GOT3 (cell line): Measurements from ENCODE around the gene MCOLN3.
"Not testable (repeated sequence)": the region's sequence is repeated elsewhere in the genome, so short reads cannot be mapped to it uniquely, and the experiment has no call there.

Experiments used
- DNase-seq: peaks from one replicate; lab custom pipeline; 2025; ENCODE audit warnings: mixed read lengths; lab: John Stamatoyannopoulos, UW

The MCOLN3 gene

DNA sequence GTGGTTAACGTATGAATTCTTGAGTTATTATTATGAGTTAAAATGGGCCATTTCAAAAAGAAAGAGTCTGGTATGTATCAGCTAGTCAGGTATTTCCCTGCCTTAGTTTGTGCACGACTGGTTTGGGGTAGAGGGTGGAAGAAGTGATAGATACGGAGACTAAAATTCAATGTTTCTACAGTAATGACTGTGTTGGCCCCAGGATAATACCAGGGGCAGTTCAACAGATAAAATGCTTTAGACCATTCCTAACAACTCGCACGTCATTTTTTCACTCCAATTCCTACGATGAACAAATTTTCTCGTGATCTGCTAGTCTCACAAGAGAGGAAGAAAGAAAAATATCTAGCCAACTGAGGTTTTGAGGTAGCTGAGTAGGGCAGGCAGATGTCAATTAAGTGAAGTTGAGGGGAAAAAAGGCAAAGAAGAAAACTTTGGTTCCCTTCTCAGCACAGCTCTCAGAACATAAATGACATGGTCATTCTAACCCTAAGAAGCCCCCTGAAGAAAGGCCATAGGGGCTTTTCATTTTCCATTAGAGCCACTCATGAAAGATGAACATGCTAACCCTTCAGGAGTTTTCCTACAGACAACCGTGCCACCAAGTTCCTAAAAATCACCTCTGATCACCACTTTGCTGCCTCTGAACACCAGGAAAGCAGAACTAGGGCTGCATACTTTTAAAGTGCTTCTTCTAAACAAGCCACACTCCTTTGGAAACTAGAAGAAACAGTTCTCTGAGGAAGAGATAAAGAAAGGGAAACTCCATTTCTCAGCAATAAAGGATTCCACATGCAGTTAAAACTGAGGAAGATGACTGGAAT, 57.0 kb downstream of the MCOLN3 start:
- no peak for DNase-seq

DNA sequence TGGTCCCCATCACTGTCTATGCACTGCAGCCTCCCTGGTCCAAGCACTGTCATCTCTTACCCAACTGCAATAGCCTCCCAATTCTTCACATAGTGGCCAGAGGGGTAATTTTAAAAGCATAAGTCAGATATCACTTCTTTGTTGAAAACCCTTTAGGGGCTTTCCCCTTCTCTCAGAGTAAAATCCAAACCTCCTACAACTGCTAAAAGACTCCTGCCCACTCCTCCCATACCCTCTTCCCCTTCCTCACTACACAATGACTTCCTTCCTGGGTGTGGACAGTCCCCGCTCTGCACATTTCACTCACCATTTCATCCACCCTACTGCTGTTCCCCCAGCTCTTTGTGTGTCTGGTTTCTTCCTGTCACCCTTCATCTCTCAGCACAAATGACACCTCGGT, 59.7 kb downstream of the MCOLN3 start:
- DNase-seq, result no peak

DNA sequence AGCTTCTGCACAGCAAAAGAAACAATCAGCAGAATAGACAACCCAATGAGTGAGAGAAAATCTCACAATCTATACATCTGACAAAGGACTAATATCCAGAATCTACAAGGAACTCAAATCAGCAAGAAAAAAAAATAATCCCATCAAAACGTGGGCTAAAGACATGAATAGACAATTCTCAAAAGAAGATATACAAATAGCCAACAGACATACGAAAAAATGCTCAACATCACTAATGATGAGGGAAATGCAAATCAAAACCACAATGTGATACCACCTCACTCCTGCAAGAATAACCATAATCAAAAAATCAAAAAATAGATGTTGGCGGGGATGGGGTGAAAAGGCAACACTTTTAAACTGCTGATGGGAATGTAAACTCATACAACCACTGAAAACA, 61.7 kb downstream of the MCOLN3 start:
- DNase-seq, result not testable (repeated sequence)

DNA sequence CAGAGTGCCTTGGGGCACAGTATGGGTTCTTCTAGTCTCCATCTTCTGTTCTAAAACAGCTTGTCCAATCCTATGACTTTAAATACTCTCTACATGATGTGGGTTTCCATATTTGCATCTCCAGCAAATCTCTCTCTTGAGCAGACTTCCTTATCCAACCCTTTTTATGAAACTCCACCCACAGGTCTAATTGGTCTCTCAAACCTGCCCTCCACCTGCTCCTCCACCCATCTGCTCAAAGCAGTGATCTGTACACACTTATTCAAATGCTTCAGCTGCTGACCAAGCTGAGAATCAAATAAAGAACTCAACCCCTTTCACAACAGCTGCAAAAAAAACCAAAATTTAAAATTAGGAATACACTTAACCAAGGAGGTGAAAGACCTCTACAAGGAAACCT, 62.9 kb downstream of the MCOLN3 start:
- no peak for DNase-seq

DNA sequence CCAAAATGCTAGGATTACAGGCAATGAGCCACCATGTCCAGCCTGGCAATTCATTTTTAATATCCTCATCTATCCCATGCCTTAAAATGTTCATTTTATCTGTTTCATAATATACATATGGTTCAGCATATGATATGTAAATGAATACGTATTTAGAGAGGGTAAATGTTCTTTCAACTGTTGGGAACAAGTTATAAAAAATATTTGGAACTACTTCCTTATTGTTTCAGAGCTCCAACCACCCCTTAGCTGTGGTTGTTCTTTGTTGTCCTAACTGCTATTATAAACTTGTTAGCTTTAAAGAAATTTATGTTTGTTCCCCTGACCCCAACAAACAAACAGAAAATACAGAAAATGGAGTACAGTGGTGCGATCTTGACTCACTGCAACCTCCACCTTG, 65.9 kb downstream of the MCOLN3 start:
- DNase-seq, result no peak

DNA sequence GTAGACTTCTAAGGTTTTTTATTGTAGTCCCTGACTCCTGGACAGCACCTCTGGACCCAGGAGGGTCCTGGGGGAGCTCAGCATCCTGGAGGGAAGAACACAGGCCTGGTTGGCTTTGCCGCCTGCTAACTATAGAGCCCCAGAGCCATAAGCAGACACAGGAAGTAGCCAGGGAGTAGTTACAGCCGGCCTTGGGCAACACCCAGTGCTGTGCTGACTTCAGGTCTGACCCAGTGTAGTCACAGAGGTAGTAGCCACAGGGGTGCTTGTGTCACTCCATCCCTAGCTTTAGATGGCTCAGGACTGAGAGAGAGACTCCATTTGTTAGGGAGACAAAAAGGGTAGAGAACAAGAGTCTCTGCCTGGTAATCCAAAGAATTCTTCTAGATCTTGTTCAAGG, 73.3 kb downstream of the MCOLN3 start:
- DNase-seq, result no peak

DNA sequence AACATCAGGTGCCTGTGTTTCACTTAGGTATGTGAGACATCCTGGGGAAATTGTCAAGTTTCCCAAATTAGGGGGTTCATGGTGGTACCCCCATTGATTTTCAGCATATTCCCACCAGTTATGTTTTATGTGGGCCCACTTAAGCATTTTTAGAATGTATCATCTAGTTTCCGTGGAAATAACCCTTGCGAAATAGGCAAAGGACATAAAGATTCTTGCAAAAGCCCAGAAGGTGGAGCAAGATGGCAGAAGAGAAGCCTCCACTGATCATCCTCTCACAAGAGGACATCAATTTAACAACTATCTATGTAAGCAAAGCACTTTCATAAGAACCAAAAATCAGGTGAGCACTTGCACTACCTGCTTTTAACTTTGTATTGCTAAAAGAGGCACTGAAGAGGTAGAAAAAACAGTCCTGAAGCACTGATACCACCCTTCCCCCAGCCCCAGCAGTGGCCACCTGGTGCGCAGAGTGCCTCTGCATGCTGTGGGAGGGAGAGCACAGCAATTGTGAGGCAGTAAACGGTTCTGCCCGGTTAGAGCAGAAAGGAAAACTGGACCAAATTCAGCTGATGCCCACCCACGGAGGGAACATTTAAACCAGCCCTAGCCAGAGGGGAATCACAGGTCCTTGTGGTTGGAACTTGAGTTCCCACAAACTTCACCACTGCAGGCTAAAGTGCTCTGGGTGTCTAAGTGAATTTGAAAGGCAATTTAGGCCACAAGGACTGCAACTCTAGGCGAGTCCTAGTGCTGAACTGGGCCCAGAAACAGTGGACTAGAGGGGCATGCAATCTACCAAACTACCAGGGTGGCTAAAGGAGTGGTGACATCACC, 74.6 kb downstream of the MCOLN3 start:
- DNase-seq, result no peak

DNA sequence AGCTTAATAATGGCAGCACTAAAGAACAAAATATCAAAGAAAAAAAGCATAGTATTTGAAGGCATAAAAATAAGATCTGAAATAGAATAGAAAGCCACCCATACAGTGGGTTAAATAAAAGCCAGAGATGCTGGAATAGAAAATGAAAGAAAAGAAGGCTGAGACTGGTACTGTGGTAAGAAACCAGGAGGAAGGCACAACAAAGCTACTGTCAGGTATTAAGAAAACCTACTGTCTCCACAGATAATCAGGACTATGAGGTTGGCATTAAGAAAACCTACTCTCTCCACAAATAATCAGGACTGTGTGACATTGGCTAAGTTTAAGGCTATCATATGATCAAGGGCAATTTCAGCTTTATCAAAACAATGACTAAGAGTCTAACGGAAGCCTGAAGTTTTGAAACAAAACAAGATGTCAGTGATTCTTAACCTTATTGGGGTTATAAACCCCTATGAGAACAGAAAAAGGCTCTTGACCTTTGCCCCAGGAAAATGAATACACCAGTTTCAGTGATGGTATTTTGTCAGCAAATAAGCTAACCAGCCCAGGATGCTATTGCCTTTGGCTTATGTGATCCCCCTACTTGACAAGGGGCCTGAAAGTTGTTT, 75.8 kb downstream of the MCOLN3 start:
- no peak for DNase-seq

DNA sequence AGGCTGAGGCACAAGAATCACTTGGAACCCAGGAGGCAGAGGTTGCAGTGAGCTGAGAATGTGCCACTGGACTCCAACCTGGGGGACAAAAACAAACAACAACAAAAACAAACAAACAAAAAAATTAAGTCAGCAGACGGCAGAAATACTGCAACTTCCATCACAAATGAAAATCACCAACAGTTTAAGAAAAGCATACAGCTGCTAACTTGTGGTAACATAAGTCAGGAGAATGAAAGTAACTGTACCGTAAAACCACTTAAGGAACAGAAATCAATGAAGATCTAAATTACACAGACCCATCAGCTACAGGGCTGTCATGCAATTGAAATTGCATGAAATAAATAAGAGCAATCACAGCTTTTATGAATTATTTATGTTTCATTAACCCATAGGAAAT, 76.3 kb downstream of the MCOLN3 start:
- no peak for DNase-seq

DNA sequence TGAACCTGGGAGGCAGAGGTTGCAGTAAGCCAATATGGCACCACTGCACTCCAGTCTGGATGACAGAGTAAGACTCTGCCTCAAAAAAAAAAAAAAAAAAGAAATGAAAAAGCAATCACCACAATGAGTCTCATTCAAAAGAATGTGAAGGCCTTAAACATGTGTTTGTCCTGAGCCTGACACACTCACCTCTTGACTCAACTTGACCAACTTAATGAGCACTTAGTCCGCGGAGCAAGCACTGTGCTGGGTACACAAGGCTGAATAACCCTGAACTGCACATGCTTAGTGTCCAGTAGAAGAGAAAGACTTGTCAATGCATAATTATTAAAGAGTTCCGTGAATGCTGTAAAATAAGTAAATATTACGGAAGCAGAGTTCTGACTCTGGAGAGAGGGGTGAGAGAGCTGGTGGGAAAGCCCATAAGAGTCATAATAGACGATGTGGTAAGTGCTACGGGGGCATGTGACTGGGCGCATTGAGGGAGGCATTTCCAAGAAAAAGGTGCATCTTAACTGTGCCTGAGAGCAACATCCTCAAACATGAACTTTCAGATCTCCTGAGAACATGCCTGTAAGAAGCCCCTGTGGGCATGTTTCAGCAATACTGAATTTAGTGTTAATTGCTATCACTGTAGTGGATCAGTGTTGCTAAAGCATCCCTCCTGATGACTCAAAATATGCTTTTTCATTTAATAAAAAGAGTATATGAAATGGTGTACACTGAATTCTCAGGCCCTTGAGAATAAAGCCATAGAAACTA, 78.6 kb downstream of the MCOLN3 start:
- no peak for DNase-seq

DNA sequence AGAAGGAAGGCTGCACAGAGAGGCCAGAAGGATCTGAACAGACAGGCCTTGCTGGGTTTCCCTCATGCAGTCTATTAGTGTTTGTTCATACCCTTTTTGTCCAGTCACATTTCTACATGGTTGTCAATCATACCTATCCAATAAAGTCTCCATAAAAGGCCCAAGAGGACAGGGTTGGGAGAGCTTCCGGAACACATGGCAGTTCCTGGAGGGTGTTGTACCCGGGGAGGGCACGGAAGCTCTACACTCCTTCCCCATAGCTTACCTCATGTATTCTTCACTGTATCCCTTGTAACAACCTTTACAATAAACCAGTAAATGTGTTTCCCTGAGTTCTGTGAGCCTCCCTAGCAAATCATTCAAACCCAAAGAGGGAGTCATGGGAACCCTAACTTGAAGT, 79.4 kb downstream of the MCOLN3 start:
- DNase-seq, result no peak

DNA sequence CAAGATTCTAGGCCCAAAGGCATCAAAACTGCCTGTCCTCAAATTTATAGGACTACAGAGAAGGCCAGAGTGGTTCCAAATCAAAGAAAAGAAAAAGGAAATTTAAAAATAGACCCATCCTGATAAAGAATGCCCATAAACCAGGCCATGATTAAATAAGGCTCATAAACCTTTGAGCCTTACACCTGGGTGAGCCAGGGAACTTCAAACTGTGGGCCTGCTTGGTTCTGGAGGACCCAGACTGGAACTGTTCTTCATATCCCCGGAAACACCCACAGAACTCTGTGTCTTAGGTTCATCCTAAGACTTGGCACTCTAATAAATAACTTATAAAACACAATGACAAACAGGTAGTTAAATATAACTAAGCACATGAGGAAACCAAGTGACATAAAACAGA, 80.2 kb downstream of the MCOLN3 start:
- DNase-seq, result no peak
